Peyer's patch (tissue), 4 donors: Measurements from ENCODE around the gene BCR.

Source experiments
- POLR2A ChIP-seq, 2 donors: fragments of 450-650 bp; IDR thresholded peaks; one replicate each; pipeline ENCODE4 v1.5.1; 2017; ENCODE audit warnings: antibody characterized with exemption in 2 of 2, mild to moderate bottlenecking in 2 of 2, moderate library complexity in 2 of 2
- TF ChIP-seq, protein P1 (sequence below), 6 experiments: fragments of 450-650 bp in 4 of 6; fragments of 200-600 bp in 2 of 6; sonication (generic) in 1 of 6; IDR thresholded peaks; one replicate each; pipeline ENCODE4 v1.5.1; 2017 to 2019; ENCODE audit warnings: antibody characterized with exemption in 6 of 6, mild to moderate bottlenecking in 3 of 6, moderate library complexity in 1 of 6

DNA sequence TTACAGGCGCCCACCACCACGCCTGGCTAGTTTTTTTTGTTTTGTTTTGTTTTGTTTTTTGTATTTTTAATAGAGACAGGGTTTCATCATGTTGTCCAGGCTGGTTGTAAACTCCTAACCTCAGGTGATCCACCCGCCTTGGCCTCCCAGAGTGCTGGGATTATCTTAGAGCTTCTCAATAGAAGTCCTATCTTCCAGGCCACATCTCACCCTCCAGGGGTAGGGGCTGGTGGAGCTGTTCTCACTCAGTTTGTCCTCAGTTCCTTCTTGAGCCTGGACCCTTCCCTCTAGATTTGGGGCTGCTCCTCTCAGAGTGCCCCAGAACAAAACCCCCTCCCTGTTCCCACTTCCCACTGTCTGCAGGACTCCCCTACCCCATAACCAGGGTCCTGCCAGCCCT, 31.3 kb downstream of the BCR start:
- TF ChIP-seq, protein P1, sequence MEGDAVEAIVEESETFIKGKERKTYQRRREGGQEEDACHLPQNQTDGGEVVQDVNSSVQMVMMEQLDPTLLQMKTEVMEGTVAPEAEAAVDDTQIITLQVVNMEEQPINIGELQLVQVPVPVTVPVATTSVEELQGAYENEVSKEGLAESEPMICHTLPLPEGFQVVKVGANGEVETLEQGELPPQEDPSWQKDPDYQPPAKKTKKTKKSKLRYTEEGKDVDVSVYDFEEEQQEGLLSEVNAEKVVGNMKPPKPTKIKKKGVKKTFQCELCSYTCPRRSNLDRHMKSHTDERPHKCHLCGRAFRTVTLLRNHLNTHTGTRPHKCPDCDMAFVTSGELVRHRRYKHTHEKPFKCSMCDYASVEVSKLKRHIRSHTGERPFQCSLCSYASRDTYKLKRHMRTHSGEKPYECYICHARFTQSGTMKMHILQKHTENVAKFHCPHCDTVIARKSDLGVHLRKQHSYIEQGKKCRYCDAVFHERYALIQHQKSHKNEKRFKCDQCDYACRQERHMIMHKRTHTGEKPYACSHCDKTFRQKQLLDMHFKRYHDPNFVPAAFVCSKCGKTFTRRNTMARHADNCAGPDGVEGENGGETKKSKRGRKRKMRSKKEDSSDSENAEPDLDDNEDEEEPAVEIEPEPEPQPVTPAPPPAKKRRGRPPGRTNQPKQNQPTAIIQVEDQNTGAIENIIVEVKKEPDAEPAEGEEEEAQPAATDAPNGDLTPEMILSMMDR (IDR thresholded peaks at IDR 0.05) = no peak
- TF ChIP-seq POLR2A (IDR thresholded peaks at IDR 0.05) = no peak
